Measurements from ENCODE around the gene OGDH.
"Not testable (repeated sequence)": the region's sequence is repeated elsewhere in the genome, so short reads cannot be mapped to it uniquely, and the experiment has no call there.

The OGDH gene

DNA sequence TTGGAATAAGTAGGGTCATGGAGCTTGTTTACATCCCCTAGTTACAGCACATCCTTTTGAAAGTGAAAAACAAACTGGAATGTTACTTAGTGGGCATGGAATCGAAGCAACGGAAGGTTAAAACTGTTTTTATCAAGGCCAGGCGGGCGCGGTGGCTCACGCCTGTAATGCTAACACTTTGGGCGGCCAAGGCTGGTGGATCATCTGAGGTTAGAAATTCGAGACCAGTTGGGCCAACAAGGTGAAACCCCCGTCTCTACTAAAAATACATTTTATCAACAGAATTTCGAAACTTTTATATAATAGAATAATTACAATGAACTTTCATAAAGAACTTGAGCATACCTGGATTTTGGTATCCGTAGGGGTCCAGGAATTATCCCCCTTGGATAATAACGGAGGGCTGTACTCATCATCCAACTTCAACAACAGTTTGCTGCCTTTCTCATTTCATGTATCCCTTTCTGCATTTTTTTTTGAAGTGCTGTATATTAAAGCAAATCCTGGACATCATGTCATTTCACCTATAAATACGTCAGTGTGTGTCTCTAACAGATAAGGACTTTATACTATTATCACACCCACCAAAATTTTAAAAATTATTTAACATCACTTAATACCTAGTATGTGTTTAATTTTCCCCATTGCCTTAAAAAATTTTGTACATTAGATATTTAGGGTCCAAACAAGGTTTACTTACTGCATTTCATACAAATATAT lies 23.1 kb upstream of the OGDH start:
- H3K9me3 ChIP-seq (ENCODE audit: low read length): no peaks in the 10 kb centered on the region
- H3K4me1 ChIP-seq (ENCODE audit: insufficient read depth, low read length): peaks cover 16% of the 10 kb centered on the region
- peak overlapping the region in 1 of 2 donors; percentile 95 for H3K4me3 ChIP-seq (ENCODE audit: low read depth in 1 of 2, low read length in 2 of 2)
- peaks cover 18% of the 10 kb centered on the region for H3K36me3 ChIP-seq (ENCODE audit: insufficient read depth, low read length)
- H3K27me3 ChIP-seq (ENCODE audit: control insufficient read depth in 1 of 2, insufficient read depth in 2 of 2, low read length in 2 of 2): no peaks in the 10 kb centered on the region
- H3K9ac ChIP-seq (ENCODE audit: low read length): peak overlapping the region; percentile 78
- H3K27ac ChIP-seq (ENCODE audit: low read depth, low read length): peak overlapping the region; percentile 96

DNA sequence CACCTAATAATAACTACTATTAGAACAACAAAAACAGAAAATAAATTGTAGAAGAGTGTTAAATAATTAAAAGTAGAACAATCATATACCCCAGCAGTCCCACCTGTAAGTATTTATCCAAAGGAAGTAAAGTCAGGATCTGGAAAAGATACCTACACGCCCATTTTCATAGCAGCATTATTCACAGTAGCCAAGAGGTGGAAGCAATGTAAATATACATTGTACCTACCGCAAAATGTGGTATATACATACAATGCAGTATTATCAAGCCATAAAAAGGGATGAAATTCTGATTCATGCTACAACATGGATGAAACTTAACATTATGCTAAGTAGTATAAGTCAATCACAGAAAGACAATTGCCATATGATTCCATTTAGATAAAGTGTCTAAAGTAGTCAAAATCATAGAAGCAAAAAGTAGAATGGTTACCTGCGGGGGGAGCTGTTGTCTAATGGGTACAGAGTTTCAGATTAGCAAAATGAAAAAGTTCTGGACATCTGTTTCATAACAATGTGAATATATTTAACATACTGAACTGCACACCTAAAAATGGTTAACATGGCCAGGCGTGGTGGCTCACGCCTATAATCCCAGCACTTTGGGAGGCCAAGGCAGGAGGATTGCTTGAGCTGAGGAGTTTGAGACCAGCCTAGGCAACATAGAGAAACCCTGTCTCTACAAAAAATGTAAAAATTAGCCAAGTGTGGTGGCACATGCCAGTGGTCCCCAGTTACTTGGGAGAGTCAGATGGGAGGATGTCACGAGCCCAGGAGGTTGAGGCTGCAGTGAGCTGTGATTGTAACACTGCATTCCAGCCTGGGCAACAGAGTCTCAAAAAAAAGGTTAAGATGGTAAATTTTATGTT lies 18.4 kb upstream of the OGDH start:
- Histone ChIP-seq H3K36me3 (ENCODE audit: insufficient read depth, low read length) (no peaks in the 10 kb centered on the region), H3K4me3 (ENCODE audit: low read depth in 1 of 2, low read length in 2 of 2) (no peak overlapping the region), H3K4me1 (ENCODE audit: insufficient read depth, low read length) (no peaks in the 10 kb centered on the region), H3K9me3 (ENCODE audit: low read length) (no peaks in the 10 kb centered on the region), H3K27ac (ENCODE audit: low read depth, low read length) (no peak overlapping the region), H3K27me3 (ENCODE audit: control insufficient read depth in 1 of 2, insufficient read depth in 2 of 2, low read length in 2 of 2) (no peaks in the 10 kb centered on the region), H3K9ac (ENCODE audit: low read length) (no peak overlapping the region)

DNA sequence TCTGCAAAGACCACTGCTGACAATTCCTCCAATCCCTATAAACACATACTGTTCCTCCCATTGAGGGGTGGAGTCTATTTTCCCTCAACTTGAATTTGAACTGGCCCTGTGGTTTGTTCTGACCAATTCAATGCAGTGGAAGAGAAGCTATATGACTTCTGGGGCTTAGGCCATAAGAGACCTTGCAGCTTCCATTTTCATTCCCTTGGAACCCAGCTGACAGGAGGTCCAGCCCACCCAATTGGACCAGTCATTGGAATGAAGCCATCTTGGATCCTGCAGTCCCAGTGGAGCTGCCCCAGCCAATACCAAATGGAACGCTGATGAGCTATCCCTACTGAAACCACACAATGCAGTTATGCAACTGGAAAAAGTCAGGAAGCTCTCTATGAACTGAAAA lies 15.5 kb upstream of the OGDH start:
- no peaks in the 10 kb centered on the region for H3K4me1 ChIP-seq (ENCODE audit: insufficient read depth, low read length)
- no peak overlapping the region for H3K27ac ChIP-seq (ENCODE audit: low read depth, low read length)
- no peak overlapping the region for H3K9ac ChIP-seq (ENCODE audit: low read length)
- no peak overlapping the region for H3K4me3 ChIP-seq (ENCODE audit: low read depth in 1 of 2, low read length in 2 of 2)
- no peaks in the 10 kb centered on the region for H3K36me3 ChIP-seq (ENCODE audit: insufficient read depth, low read length)
- no peaks in the 10 kb centered on the region for H3K9me3 ChIP-seq (ENCODE audit: low read length)
- no peaks in the 10 kb centered on the region for H3K27me3 ChIP-seq (ENCODE audit: control insufficient read depth in 1 of 2, insufficient read depth in 2 of 2, low read length in 2 of 2)

DNA sequence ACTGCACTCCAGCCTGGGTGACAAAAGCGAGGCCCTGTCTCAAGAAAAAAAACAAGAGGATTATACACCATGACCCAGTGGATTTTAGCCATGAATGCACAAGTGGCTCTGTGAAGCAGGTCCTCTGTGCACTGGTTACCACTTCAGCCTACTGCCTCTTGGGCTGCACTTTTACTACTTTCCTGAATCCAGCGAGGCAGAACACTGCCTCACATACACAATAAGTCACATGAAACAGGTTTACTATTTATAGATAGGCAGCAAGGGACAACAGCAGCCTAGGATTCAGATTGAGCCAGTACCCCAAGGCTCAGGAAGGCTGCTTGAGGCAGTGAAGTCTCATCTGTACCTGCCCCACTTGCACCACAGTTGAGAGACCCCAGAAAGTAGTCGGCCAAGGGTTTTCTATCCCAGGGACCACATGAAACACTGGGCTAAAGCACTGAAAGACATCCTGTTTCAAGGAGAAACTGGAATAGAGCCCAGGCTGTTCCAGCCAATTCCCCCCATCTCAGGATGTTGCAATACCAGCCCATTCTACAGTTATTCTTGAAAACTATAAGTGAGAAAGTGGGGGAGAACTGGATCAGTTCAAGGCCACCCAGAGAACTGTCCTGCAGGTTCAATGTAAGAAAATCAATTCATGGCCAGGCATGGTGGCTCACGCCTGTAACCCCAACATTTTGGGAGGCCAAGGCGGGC lies 10.3 kb upstream of the OGDH start:
- H3K9me3 ChIP-seq (ENCODE audit: low read length): no peaks in the 10 kb centered on the region
- H3K4me3 ChIP-seq (ENCODE audit: low read depth in 1 of 2, low read length in 2 of 2): no peak overlapping the region
- H3K4me1 ChIP-seq (ENCODE audit: insufficient read depth, low read length): no peaks in the 10 kb centered on the region
- H3K27me3 ChIP-seq (ENCODE audit: control insufficient read depth in 1 of 2, insufficient read depth in 2 of 2, low read length in 2 of 2): no peaks in the 10 kb centered on the region
- no peak overlapping the region for H3K9ac ChIP-seq (ENCODE audit: low read length)
- no peak overlapping the region for H3K27ac ChIP-seq (ENCODE audit: low read depth, low read length)
- H3K36me3 ChIP-seq (ENCODE audit: insufficient read depth, low read length): no peaks in the 10 kb centered on the region

DNA sequence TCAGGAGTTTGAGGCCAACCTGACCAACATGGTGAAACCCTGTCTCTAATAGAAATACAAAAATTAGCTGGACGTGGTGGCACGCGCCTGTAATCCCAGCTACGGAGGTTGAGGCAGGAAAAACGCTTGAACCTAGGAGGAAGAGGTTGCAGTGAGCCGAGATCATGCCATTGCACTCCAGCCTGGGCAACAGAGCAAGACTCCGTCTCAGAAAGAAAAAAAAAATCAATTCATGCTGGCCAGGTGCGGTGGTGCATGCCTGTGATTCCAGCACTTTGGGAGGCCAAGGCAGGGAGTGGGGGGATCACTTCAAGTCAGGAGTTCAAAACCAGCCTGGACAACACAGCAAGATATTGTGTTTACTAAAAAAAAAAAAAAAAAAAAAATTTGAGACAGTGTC lies 9.2 kb upstream of the OGDH start:
- not testable (repeated sequence) for H3K27ac ChIP-seq (ENCODE audit: low read depth, low read length); H3K4me1 ChIP-seq (ENCODE audit: insufficient read depth, low read length); H3K27me3 ChIP-seq (ENCODE audit: control insufficient read depth in 1 of 2, insufficient read depth in 2 of 2, low read length in 2 of 2); H3K36me3 ChIP-seq (ENCODE audit: insufficient read depth, low read length); H3K4me3 ChIP-seq (ENCODE audit: low read depth in 1 of 2, low read length in 2 of 2); H3K9ac ChIP-seq (ENCODE audit: low read length); H3K9me3 ChIP-seq (ENCODE audit: low read length)

DNA sequence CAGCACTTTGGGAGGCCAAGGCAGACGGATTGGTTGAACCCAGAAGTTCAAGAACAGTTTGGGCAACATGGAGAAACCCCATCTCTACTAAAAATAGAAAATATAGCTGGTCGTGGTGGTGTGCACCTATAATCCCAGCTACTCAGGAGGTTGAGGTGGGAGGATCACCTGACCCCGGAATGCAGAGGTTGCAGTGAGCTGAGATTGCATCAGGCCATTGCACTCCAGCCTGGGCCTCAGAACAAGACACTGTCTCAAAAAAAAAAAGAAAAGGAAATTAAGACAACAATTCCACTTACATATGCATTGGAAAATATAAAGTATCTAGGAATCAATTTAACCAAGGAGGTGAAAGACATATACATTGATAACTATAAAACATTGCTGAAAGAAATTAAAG lies 7.2 kb upstream of the OGDH start:
- H3K9me3 ChIP-seq (ENCODE audit: low read length): no peaks in the 10 kb centered on the region
- no peak overlapping the region for H3K4me3 ChIP-seq (ENCODE audit: low read depth in 1 of 2, low read length in 2 of 2)
- no peak overlapping the region for H3K27ac ChIP-seq (ENCODE audit: low read depth, low read length)
- no peaks in the 10 kb centered on the region for H3K4me1 ChIP-seq (ENCODE audit: insufficient read depth, low read length)
- no peak overlapping the region for H3K9ac ChIP-seq (ENCODE audit: low read length)
- no peaks in the 10 kb centered on the region for H3K27me3 ChIP-seq (ENCODE audit: control insufficient read depth in 1 of 2, insufficient read depth in 2 of 2, low read length in 2 of 2)
- H3K36me3 ChIP-seq (ENCODE audit: insufficient read depth, low read length): no peaks in the 10 kb centered on the region

DNA sequence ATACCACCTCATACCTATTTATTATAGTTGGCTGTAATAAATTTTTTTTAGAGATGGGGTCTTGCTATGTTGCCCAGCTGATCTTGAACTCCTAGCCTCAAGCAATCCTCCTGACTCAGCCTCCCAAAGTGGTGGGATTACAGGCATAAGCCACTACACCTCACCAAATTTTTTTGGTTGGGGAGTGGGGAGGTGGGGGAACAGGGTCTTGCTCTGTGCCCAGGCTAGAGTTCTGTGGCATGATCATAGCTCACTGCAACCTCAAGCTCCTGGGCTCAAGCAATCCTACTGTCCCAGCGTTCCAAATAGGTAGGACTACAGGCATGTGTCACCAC lies 3.9 kb upstream of the OGDH start:
- H3K27me3 ChIP-seq (ENCODE audit: control insufficient read depth in 1 of 2, insufficient read depth in 2 of 2, low read length in 2 of 2): no peaks in the 10 kb centered on the region
- no peak overlapping the region for H3K27ac ChIP-seq (ENCODE audit: low read depth, low read length)
- H3K4me3 ChIP-seq (ENCODE audit: low read depth in 1 of 2, low read length in 2 of 2): no peak overlapping the region
- no peaks in the 10 kb centered on the region for H3K9me3 ChIP-seq (ENCODE audit: low read length)
- no peaks in the 10 kb centered on the region for H3K36me3 ChIP-seq (ENCODE audit: insufficient read depth, low read length)
- no peaks in the 10 kb centered on the region for H3K4me1 ChIP-seq (ENCODE audit: insufficient read depth, low read length)
- no peak overlapping the region for H3K9ac ChIP-seq (ENCODE audit: low read length)

DNA sequence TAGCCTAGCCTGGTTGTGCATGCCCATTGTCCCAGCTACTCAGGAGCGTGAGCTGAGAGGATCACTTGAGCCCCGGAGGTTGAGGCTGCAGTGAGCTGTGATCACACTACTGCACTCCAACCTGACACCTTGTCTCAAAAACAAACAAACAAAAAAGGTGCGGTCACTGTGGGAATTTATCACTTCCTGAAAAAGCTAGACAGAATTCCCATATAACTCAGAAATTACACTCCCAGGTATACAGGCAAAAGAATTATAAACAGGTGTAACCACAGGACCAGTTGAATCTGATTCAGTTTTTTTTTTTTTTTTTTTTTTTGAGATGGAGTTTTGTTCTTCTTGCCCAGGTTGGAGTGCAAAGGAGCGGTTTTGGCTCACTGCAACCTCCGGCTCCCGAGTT lies 3.2 kb upstream of the OGDH start:
- Histone ChIP-seq H3K27ac (ENCODE audit: low read depth, low read length) (no peak overlapping the region), H3K27me3 (ENCODE audit: control insufficient read depth in 1 of 2, insufficient read depth in 2 of 2, low read length in 2 of 2) (no peaks in the 10 kb centered on the region), H3K4me1 (ENCODE audit: insufficient read depth, low read length) (peaks cover 3% of the 10 kb centered on the region), H3K36me3 (ENCODE audit: insufficient read depth, low read length) (no peaks in the 10 kb centered on the region), H3K9me3 (ENCODE audit: low read length) (no peaks in the 10 kb centered on the region), H3K4me3 (ENCODE audit: low read depth in 1 of 2, low read length in 2 of 2) (no peak overlapping the region), H3K9ac (ENCODE audit: low read length) (no peak overlapping the region)

DNA sequence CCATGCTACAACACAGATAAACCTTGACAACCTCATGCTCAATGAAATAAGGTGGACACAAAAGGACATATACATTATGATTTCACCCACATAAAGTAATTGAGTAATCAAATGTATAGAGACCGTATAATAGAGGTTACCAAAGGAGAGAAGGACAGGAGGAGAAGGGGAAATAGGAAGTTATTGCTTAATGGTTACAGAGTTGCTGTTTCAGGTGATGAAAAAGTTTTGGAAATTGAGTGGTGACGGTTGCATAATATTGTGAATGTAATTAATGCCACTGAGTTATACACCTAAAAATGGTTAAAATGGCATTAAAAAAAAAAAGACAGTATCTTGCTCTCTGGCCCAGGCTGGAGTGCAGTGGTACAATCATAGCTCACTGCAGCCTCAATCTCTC lies 1.5 kb upstream of the OGDH start:
- Histone ChIP-seq H3K27ac (ENCODE audit: low read depth, low read length) (no peak overlapping the region), H3K4me1 (ENCODE audit: insufficient read depth, low read length) (peaks cover 10% of the 10 kb centered on the region), H3K27me3 (ENCODE audit: control insufficient read depth in 1 of 2, insufficient read depth in 2 of 2, low read length in 2 of 2) (no peaks in the 10 kb centered on the region), H3K9me3 (ENCODE audit: low read length) (no peaks in the 10 kb centered on the region), H3K9ac (ENCODE audit: low read length) (no peak overlapping the region), H3K4me3 (ENCODE audit: low read depth in 1 of 2, low read length in 2 of 2) (no peak overlapping the region), H3K36me3 (ENCODE audit: insufficient read depth, low read length) (no peaks in the 10 kb centered on the region)

DNA sequence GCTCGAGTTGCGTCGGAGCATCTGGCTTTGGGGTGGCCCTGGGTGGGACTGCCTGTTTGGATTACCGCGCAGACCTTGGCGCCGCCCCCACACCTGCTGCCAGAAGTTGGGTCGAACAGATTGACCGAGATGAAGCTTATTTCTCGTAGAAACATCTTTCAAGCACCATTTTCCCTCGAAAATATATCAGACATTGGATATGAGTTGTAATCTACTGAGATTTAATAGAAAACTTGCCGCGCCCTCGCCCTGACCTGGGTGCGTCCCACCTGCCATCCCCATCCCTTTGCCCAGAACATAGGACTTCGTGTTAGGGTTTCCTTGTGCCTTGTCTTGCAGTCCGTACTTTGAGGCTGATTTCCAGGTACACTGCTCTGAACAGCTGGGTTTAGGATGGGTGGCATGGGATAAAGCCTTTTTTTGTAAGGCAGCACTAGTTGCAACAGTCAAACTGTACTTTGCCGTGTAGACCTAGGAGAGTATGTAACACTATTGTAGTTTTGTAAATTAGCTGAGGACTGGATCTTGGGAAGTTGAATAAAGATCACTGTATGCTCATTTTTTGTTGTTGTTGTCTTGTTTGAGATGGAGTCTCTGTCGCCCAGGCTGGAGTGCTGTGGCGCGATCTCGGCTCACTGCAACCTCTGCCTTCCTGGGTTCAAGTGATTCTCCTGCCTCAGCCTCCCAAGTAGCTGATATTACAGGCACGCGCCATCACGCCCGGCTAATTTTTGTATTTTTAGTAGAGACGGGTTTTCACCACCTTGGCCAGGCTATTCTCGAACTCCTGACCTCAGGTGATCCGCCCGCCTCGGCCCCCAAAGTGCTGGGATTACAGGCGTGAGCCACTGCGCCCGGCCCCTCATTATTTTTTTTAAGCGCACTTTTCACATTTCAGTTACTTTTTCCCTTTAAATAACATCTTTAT lies 978 bp downstream of the OGDH start:
- Histone ChIP-seq H3K36me3 (ENCODE audit: insufficient read depth, low read length) (no peaks in the 10 kb centered on the region), H3K4me1 (ENCODE audit: insufficient read depth, low read length) (peaks cover 10% of the 10 kb centered on the region), H3K27ac (ENCODE audit: low read depth, low read length) (peak overlapping the region; percentile 93), H3K4me3 (ENCODE audit: low read depth in 1 of 2, low read length in 2 of 2) (peak overlapping the region; percentile 43 to 98), H3K9me3 (ENCODE audit: low read length) (no peaks in the 10 kb centered on the region), H3K9ac (ENCODE audit: low read length) (peak overlapping the region; percentile 95), H3K27me3 (ENCODE audit: control insufficient read depth in 1 of 2, insufficient read depth in 2 of 2, low read length in 2 of 2) (no peaks in the 10 kb centered on the region)
